B cell (primary cell): Measurements from ENCODE around the gene TSNAX.

Source experiments
- EZH2 ChIP-seq: IDR thresholded peaks from 2 replicates; pipeline ENCODE4 v1.6.1; 2012; ENCODE audit warnings: borderline replicate concordance, low read depth, mild to moderate bottlenecking, moderate library complexity, low read length; ENCODE audit not compliant: insufficient read depth, poor library complexity, severe bottlenecking
- TF ChIP-seq, protein P1 (sequence below): fragments of 200-600 bp; IDR thresholded peaks from one replicate; pipeline ENCODE4 v1.8.0; 2022; ENCODE audit warnings: antibody characterized with exemption, mild to moderate bottlenecking

DNA sequence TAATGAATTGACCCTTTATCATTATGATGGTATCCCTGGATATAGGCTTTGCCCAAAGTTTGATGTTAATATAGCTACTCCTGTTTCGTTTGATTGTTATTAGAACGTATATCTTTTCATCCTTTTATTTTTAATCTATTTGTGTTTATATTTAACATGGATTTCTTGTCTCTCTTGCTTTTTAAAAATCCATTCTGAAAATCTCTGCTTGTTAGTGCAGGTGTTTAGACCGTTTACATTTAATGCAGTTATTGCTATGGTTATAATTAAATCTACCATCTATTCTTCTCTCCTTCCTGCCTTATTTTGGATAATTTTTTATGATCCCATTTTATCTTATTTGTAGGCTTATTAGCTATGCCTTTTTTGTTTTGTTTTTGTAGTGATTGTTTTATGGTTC is 12.4 kb downstream of the TSNAX start:
- TF ChIP-seq, protein P1, sequence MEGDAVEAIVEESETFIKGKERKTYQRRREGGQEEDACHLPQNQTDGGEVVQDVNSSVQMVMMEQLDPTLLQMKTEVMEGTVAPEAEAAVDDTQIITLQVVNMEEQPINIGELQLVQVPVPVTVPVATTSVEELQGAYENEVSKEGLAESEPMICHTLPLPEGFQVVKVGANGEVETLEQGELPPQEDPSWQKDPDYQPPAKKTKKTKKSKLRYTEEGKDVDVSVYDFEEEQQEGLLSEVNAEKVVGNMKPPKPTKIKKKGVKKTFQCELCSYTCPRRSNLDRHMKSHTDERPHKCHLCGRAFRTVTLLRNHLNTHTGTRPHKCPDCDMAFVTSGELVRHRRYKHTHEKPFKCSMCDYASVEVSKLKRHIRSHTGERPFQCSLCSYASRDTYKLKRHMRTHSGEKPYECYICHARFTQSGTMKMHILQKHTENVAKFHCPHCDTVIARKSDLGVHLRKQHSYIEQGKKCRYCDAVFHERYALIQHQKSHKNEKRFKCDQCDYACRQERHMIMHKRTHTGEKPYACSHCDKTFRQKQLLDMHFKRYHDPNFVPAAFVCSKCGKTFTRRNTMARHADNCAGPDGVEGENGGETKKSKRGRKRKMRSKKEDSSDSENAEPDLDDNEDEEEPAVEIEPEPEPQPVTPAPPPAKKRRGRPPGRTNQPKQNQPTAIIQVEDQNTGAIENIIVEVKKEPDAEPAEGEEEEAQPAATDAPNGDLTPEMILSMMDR = no peak
- no peak for TF ChIP-seq EZH2
